K562 (cell line): ENCODE data around the gene PRSS53. TPM values are rescaled to one million over a fixed set of nuclear protein-coding genes. Genes with fewer than 3 reads are reported as not detected.

Experiments
- ATAC-seq: fragments of 200-7000 bp; cut with Tn5 transposase; 3 replicates; pipeline ENCODE4 v1.9.1; 2020; ENCODE audit warnings: moderate library complexity
- BruUV-seq: library from RNA; stranded (reverse); fragments of 400-500 nt; replicated peaks from 2 replicates; lab custom pipeline; 2021; lab: Mats Ljungman, UMichigan
- CTCF ChIA-PET: fragments of 300-600 bp; formaldehyde crosslinking; extraction: SDS; loops from one replicate; lab custom pipeline; 2021; ENCODE audit warnings: low intra/inter-chr PET ratio; lab: Yijun Ruan, JAX
- POLR2A ChIA-PET: fragments of 300-600, 350-650 bp; sonication (Branson Sonifier 250); formaldehyde crosslinking; extraction: SDS; loops from one replicate; lab custom pipeline; 2021; ENCODE audit warnings: antibody characterized with exemption, inconsistent platforms; lab: Yijun Ruan, JAX
- DNase-seq, 4 experiments: peaks; one replicate each; pipeline versions ENCODE4 v3.0.0 to v3.0.0-alpha.2; 2011 to 2018; ENCODE audit warnings: low spot score in 3 of 4, mixed read lengths in 3 of 4; ENCODE audit errors: extremely low read depth in 1 of 4
- FAIRE-seq: peaks from 2 replicates; lab custom pipeline; 2011; peaks lifted over from hg19 to GRCh38; lab: Jason Lieb, UNC
- H2AFZ ChIP-seq: 2 replicates; pipeline ENCODE4 v1.6.0; 2011; ENCODE audit warnings: low read depth, low read length, control low read depth, inconsistent platforms
- H3K27ac ChIP-seq: fragments of 200-600 bp; 3 replicates; pipeline ENCODE4 v1.8.0; 2011; ENCODE audit warnings: low read depth, mild to moderate bottlenecking, control low read depth, inconsistent platforms, low read length, moderate library complexity, mixed read lengths; ENCODE audit errors: extremely low read depth
- H3K27me3 ChIP-seq, 2 experiments: fragments of 300-600 bp in 1 of 2; 2 replicates in 1 of 2; 3 replicates in 1 of 2; pipeline versions ENCODE4 v1.6.0 to v1.8.0; 2011; ENCODE audit warnings: inconsistent platforms in 2 of 2, low read length in 2 of 2, mild to moderate bottlenecking in 1 of 2, mixed read lengths in 1 of 2, moderate library complexity in 1 of 2; ENCODE audit not compliant: control insufficient read depth in 2 of 2, insufficient read depth in 2 of 2
- H3K36me3 ChIP-seq: fragments of 300-600 bp; 3 replicates; pipeline ENCODE4 v1.8.0; 2011; ENCODE audit warnings: mild to moderate bottlenecking, low read length, inconsistent platforms; ENCODE audit not compliant: control insufficient read depth, insufficient read depth
- H3K4me1 ChIP-seq, 2 experiments: fragments of 200-600 bp in 1 of 2; replicated peaks in 1 of 2; 2 replicates in 1 of 2; 3 replicates in 1 of 2; pipeline versions ENCODE4 v1.5.1 to v1.8.0; 2011; ENCODE audit warnings: inconsistent platforms in 2 of 2, low read length in 2 of 2, mild to moderate bottlenecking in 1 of 2, mixed read lengths in 1 of 2, moderate library complexity in 1 of 2; ENCODE audit not compliant: control insufficient read depth in 2 of 2, insufficient read depth in 2 of 2
- H3K4me2 ChIP-seq: 2 replicates; pipeline ENCODE4 v1.6.1; 2011; ENCODE audit warnings: low read length, control low read depth, inconsistent platforms, mixed read lengths; ENCODE audit not compliant: insufficient read depth
- H3K4me3 ChIP-seq: fragments of 200-600 bp; sonication (generic), shearing (Covaris generic); 2 replicates; pipeline ENCODE4 v1.5.1; 2016; ENCODE audit warnings: control low read depth, inconsistent platforms
- H3K79me2 ChIP-seq: fragments of 200-600 bp; 3 replicates; pipeline ENCODE4 v1.8.0; 2011; ENCODE audit warnings: low read length, inconsistent platforms; ENCODE audit not compliant: control insufficient read depth, insufficient read depth
- H3K9ac ChIP-seq, 2 experiments: 2 replicates each; pipeline versions ENCODE4 v1.6.0 to v1.6.1; 2011; ENCODE audit warnings: low read depth in 2 of 2, low read length in 2 of 2, control low read depth in 1 of 2, inconsistent platforms in 1 of 2, mild to moderate bottlenecking in 1 of 2, mixed read lengths in 1 of 2; ENCODE audit not compliant: insufficient read depth in 1 of 2
- H3K9me1 ChIP-seq: one replicate; pipeline ENCODE4 v1.6.0; 2011; ENCODE audit warnings: inconsistent platforms, mild to moderate bottlenecking, low read length, moderate library complexity; ENCODE audit not compliant: control insufficient read depth, insufficient read depth
- H3K9me3 ChIP-seq: replicated peaks from 2 replicates; pipeline ENCODE4 v1.5.1; 2011; ENCODE audit warnings: low read depth, low read length, inconsistent platforms; ENCODE audit not compliant: control insufficient read depth, insufficient read depth
- H4K20me1 ChIP-seq: replicated peaks from 2 replicates; pipeline ENCODE4 v1.6.1; 2011; ENCODE audit warnings: low read length, inconsistent platforms, mixed read lengths; ENCODE audit not compliant: control insufficient read depth, insufficient read depth
- ARID2 ChIP-seq: fragments of 450-650 bp; IDR thresholded peaks from 2 replicates; pipeline ENCODE4 v1.6.1; 2017; ENCODE audit warnings: antibody characterized with exemption, mild to moderate bottlenecking
- ARID4B ChIP-seq: sonication (generic); formaldehyde crosslinking; IDR thresholded peaks from 2 replicates; pipeline ENCODE4 v1.8.0; 2022; ENCODE audit warnings: mild to moderate bottlenecking, missing genetic modification reagents
- JUN ChIP-seq, 2 experiments: sonication (generic) in 1 of 2; formaldehyde crosslinking in 1 of 2; IDR thresholded peaks; 2 replicates each; pipeline versions ENCODE4 v1.6.1 to v1.8.0; 2012 to 2022; ENCODE audit warnings: borderline replicate concordance in 2 of 2, mild to moderate bottlenecking in 2 of 2, improper control_type of control experiment in 1 of 2, low read depth in 1 of 2, low read length in 1 of 2, missing genetic modification reagents in 1 of 2
- MLX ChIP-seq, 2 experiments: fragments of 450-650 bp in 1 of 2; sonication (generic) in 1 of 2; formaldehyde crosslinking; conservative IDR thresholded peaks; 2 replicates each; pipeline versions ENCODE4 v1.4.0 to v1.8.1; 2020 to 2022; ENCODE audit warnings: mild to moderate bottlenecking in 1 of 2, missing genetic modification reagents in 1 of 2
- NFIC ChIP-seq: fragments of 450-650 bp; IDR thresholded peaks from 2 replicates; pipeline ENCODE4 v1.6.1; 2017; ENCODE audit warnings: mild to moderate bottlenecking, inconsistent platforms
- RBFOX2 ChIP-seq: fragments of 200-400 bp; formaldehyde crosslinking; IDR thresholded peaks from 2 replicates; pipeline ENCODE4 v1.6.1; 2017; ENCODE audit warnings: low read depth, mild to moderate bottlenecking, low read length, moderate library complexity
- SRSF1 ChIP-seq: fragments of 200-400 bp; formaldehyde crosslinking; IDR thresholded peaks from 2 replicates; pipeline ENCODE4 v1.6.1; 2017; ENCODE audit warnings: mild to moderate bottlenecking, low read depth, low read length, moderate library complexity
- TAF9B ChIP-seq: fragments of 450-650 bp; IDR thresholded peaks from 2 replicates; pipeline ENCODE4 v1.6.1; 2018; ENCODE audit warnings: mild to moderate bottlenecking; ENCODE audit not compliant: partially characterized antibody
- VEZF1 ChIP-seq: fragments of 200-800 bp; sonication (Bioruptor generic); IDR thresholded peaks from 2 replicates; pipeline ENCODE4 v1.6.1; 2017; ENCODE audit warnings: missing genetic modification characterization, missing compliant biosample characterization
- ZFP36 ChIP-seq: fragments of 150-350 bp; IDR thresholded peaks from 2 replicates; pipeline ENCODE4 v1.6.1; 2018; ENCODE audit warnings: low read length, low read depth; ENCODE audit not compliant: partially characterized antibody
- ZFP91 ChIP-seq: sonication (generic); formaldehyde crosslinking; IDR thresholded peaks from 2 replicates; pipeline ENCODE4 v1.8.0; 2022; ENCODE audit warnings: mild to moderate bottlenecking, missing genetic modification reagents
- ZNF57 ChIP-seq: fragments of 450-650 bp; formaldehyde crosslinking; IDR thresholded peaks from 2 replicates; pipeline ENCODE4 v1.4.0; 2020; ENCODE audit warnings: mild to moderate bottlenecking, moderate library complexity
- WGBS: fragments of 100-300 bp; shearing (Covaris generic); methylation state at CpG from one replicate; pipeline ENCODE4 v1.1.6; 2016; ENCODE audit warnings: low coverage, mixed read lengths; ENCODE audit not compliant: insufficient coverage; ENCODE audit errors: missing lambda C conversion rate; 5-methylcytosine and 5-hydroxymethylcytosine counted together
- in situ Hi-C: fragments of 300-500 bp; cut with MboI; formaldehyde crosslinking; loops from 4 replicates; pipeline ENCODE4 v1.15.0; 2018; ENCODE audit warnings: inconsistent platforms, mixed read lengths
- intact Hi-C: fragments of 100-400 bp; cut with micrococcal nuclease; formaldehyde crosslinking; loops from 2 replicates; pipeline ENCODE4 v1.14.2; 2022
- polyA plus RNA-seq, 8 experiments: library from polyadenylated mRNA; depleted of rRNA in 4 of 8; stranded (reverse) in 5 of 8; unstranded in 3 of 8; fragments of >200 nt; fragmentation: Nextera tagmentation in 2 of 8; fragmentation: Illumina TruSeq in 1 of 8; extraction: Ambion mirVana in 2 of 8; extraction: Trizol in 1 of 8; gene quantifications; 2 replicates each; pipeline versions ENCODE4 v1.2.1 to v1.2.3, GENCODE V29; 2011 to 2014; ENCODE audit warnings: inconsistent platforms in 1 of 8, missing spikeins in 1 of 8
- total RNA-seq, 7 experiments: library from RNA; depleted of rRNA in 6 of 7; stranded (reverse); fragments of >200 nt in 6 of 7; fragmentation: Illumina TruSeq in 2 of 7; extraction: Trizol in 2 of 7; gene quantifications; 2 replicates each; pipeline versions ENCODE4 v1.2.1 to v1.2.3, GENCODE V29; 2011 to 2021; ENCODE audit warnings: low replicate concordance in 1 of 7

Gene PRSS53
- total and polyA plus RNA-seq, 9 of the 15 experiments (the other 6 are each of a cell fraction or from before 2014, with no cell fraction given), result 0.40 to 1.9 (median 0.78) TPM; not detected in 2

GRCh38 chr16:31134091-31134571 lies 45.4 kb upstream of the PRSS53 start:
- FAIRE-seq (peak; percentile 67), ATAC-seq (peak; percentile 41), DNase-seq (peak in 3 of 4 experiments; percentile 11 to 51 (median 44))
- Histone ChIP-seq H3K36me3 (peaks cover 34% of the 10 kb centered on the region; the same call in 2 of the 3 replicates), H2AFZ (peak overlapping the region; percentile 65), H3K27me3 (no peaks in the 10 kb centered on the region), H3K4me1 (peaks cover 38 to 83% of the 10 kb centered on the region in 2 experiments), H3K4me3 (no peak overlapping the region), H3K9me3 (no peaks in the 10 kb centered on the region), H4K20me1 (no peaks in the 10 kb centered on the region), H3K79me2 (no peaks in the 10 kb centered on the region), H3K27ac (peak overlapping the region; percentile 41; the same call in 1 of the 3 replicates), H3K9ac (peak overlapping the region in 1 of 2 experiments; percentile 87; a peak in 2 of 4 replicates), H3K9me1 (no peaks in the 10 kb centered on the region), H3K4me2 (peak overlapping the region; percentile 81)
- BruUV-seq, result no TSS peak
- in situ Hi-C loops, result no loop called here
- CTCF ChIA-PET, result no interaction called here
- 19% methylated on average over 5 of the region's 5 CpGs for WGBS
- POLR2A ChIA-PET, result interaction anchor here (0.9 to 4.2 kb wide), 6 partner anchors 9 to 46 kb away, joined by 3 to 23 read pairs (median 4); partner anchors contain the start of genes FUS and KAT8
- intact Hi-C loops, result no loop called here
- no peak for TF ChIP-seq ZNF57
- TF ChIP-seq ZFP36, result no peak
- TF ChIP-seq JUN (IDR thresholded peaks at IDR 0.05; ENCODE audit: borderline replicate concordance, low read depth, low read length), result no peak
- no peak for TF ChIP-seq JUN (CRISPR knock-in tag; IDR thresholded peaks at IDR 0.05; ENCODE audit: borderline replicate concordance)
- 0 out of 4 replicates have a peak, but pooled peaks of 1 of the 2 experiments have one; percentile 43 for TF ChIP-seq MLX (CRISPR knock-in tag; conservative IDR thresholded peaks at IDR 0.05)
- TF ChIP-seq ARID4B, result 0 out of 2 replicates have a peak, but pooled peaks have one; percentile 2
- TF ChIP-seq RBFOX2, result 0 out of 2 replicates have a peak, but pooled peaks have one; percentile 8
- 0 out of 2 replicates have a peak, but pooled peaks have one; percentile 16 for TF ChIP-seq VEZF1 (CRISPR knock-in tag)
- peak; percentile 42 for TF ChIP-seq NFIC
- no peak for TF ChIP-seq SRSF1
- no peak for TF ChIP-seq TAF9B
- TF ChIP-seq ARID2, result no peak
- no peak for TF ChIP-seq ZFP91 (CRISPR knock-in tag)
